Measurements from ENCODE around the gene DPEP3. TPM values are rescaled to one million over a fixed set of nuclear protein-coding genes. Genes with fewer than 3 reads are reported as not detected.

The DPEP3 gene
- total and polyA plus RNA-seq, 10 of the 15 experiments (the other 5 are each of a cell fraction or from before 2014, with no cell fraction given): not detected

DNA sequence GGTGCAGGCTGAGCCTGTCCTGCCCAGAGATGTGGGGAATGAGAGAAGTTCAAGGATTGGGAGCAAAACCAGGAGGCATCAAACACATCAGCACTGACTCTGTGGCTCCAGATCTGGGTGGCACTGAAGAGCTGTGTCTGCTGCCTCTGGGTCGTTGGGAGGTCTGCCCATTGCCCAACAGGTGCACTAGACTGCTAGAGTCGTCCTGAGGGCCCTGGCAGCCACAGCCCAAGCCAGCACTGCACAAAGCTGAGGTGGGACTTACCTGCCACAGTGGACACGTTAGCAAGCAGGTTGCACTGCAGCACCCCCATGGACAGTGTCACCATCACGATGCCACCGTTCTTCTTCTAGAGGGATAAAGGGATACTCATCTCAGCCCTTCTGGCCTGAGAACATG, 3.3 kb downstream of the DPEP3 start:
- ATAC-seq (no peak), FAIRE-seq (no peak), DNase-seq (ENCODE audit: low read depth, low spot score) (no peak)
- no peaks in the 10 kb centered on the region for H3K36me3 ChIP-seq (ENCODE audit: control insufficient read depth in 2 of 2, insufficient read depth in 2 of 2, low read length in 1 of 2)
- 47% methylated on average over 5 of the region's 5 CpGs for WGBS (ENCODE audit: insufficient coverage, insufficient replicate concordance, low lambda C conversion rate, missing lambda C conversion rate)
- ChIA-PET RAD21 (ENCODE audit: unreplicated experiment) (no interaction called here), POLR2A (interaction anchor here (1.6 kb wide), 1 partner anchor 12 kb away, joined by 5 read pairs; no protein-coding TSS in a partner anchor), CTCF (interaction anchor here (1.2 kb wide), 1 partner anchor 15 kb away, joined by 3 read pairs; no protein-coding TSS in a partner anchor), SMC1A (ENCODE audit: uncharacterized antibody, unreplicated experiment) (interaction anchor here (1.2 kb wide), 1 partner anchor 15 kb away, joined by 3 read pairs; no protein-coding TSS in a partner anchor)
- no peaks in the 10 kb centered on the region for H4K20me1 ChIP-seq (ENCODE audit: control insufficient read depth, insufficient read depth)
- TF ChIP-seq ZSCAN29 (IDR thresholded peaks at IDR 0.05) (no peak), SPI1 (IDR thresholded peaks at IDR 0.05; ENCODE audit: borderline replicate concordance, insufficient read depth, low read depth, low read length) (no peak), POLR2AphosphoS2 (IDR thresholded peaks at IDR 0.05; ENCODE audit: low read depth, low read length) (no peak), JUND (IDR thresholded peaks at IDR 0.05; ENCODE audit: low read depth, low read length) (no peak)
- H3K9ac ChIP-seq (ENCODE audit: control insufficient read depth, insufficient read depth, low read length): no peak overlapping the region
- in situ Hi-C loops (cut with MboI) (no loop called here), intact Hi-C loops (cut with micrococcal nuclease; ENCODE audit: unreplicated experiment) (no loop called here)
- H3K27me3 ChIP-seq (replicated peaks in 1 of 2; ENCODE audit: control insufficient read depth in 2 of 2, insufficient read depth in 2 of 2, low read length in 1 of 2): no peaks in the 10 kb centered on the region; a peak in 1 of 4 replicates
- no peak overlapping the region for H2AFZ ChIP-seq (ENCODE audit: control insufficient read depth, low read depth, low read length)
- H3K79me2 ChIP-seq (ENCODE audit: control insufficient read depth, insufficient read depth, low read length): no peaks in the 10 kb centered on the region
- no peak overlapping the region for H3K27ac ChIP-seq (ENCODE audit: control insufficient read depth, insufficient read depth)
- no peak overlapping the region for H3K4me3 ChIP-seq
- peaks cover 22% of the 10 kb centered on the region for H3K4me1 ChIP-seq (ENCODE audit: control insufficient read depth, insufficient read depth, low read length)
- no peak overlapping the region for H3K4me2 ChIP-seq (ENCODE audit: control insufficient read depth, insufficient read depth)
- no TSS peak for BruUV-seq (replicated peaks)
- no peaks in the 10 kb centered on the region for H3K9me3 ChIP-seq (replicated peaks; ENCODE audit: control insufficient read depth, insufficient read depth, low read length)

- no peak overlapping the region for H3K4me3 ChIP-seq
- no peaks in the 10 kb centered on the region for H3K9me3 ChIP-seq (replicated peaks; ENCODE audit: control insufficient read depth, insufficient read depth, low read length)
- CTCF ChIA-PET: interaction anchor here (1.0 to 1.2 kb wide), 2 partner anchors 16 to 37 kb away, joined by 3 to 4 read pairs; no protein-coding TSS in a partner anchor
- H3K4me2 ChIP-seq (ENCODE audit: control insufficient read depth, insufficient read depth): no peak overlapping the region; the same call in 1 of the 2 replicates
- H3K27ac ChIP-seq (ENCODE audit: control insufficient read depth, insufficient read depth): no peak overlapping the region
- H3K4me1 ChIP-seq (ENCODE audit: control insufficient read depth, insufficient read depth, low read length): peaks cover 22% of the 10 kb centered on the region
- no peaks in the 10 kb centered on the region for H3K79me2 ChIP-seq (ENCODE audit: control insufficient read depth, insufficient read depth, low read length)
- SMC1A ChIA-PET (ENCODE audit: uncharacterized antibody, unreplicated experiment): interaction anchor here (1.4 kb wide), 1 partner anchor 11 kb away, joined by 7 read pairs; no protein-coding TSS in a partner anchor
- ATAC-seq: no peak
- intact Hi-C loops (cut with micrococcal nuclease; ENCODE audit: unreplicated experiment): no loop called here
- RAD21 ChIA-PET (ENCODE audit: unreplicated experiment): no interaction called here
- no peaks in the 10 kb centered on the region for H3K36me3 ChIP-seq (ENCODE audit: control insufficient read depth in 2 of 2, insufficient read depth in 2 of 2, low read length in 1 of 2)
- TF ChIP-seq NR2C2 (IDR thresholded peaks at IDR 0.05; ENCODE audit: borderline replicate concordance, control insufficient read depth, insufficient read length, low read depth) (peak; percentile 15), GATAD2B (conservative IDR thresholded peaks at IDR 0.05; ENCODE audit: low read depth) (no peak)
- no peak for FAIRE-seq
- POLR2A ChIA-PET: interaction anchor here (1.6 kb wide), 1 partner anchor 11 kb away, joined by 5 read pairs; no protein-coding TSS in a partner anchor
- H3K9ac ChIP-seq (ENCODE audit: control insufficient read depth, insufficient read depth, low read length): no peak overlapping the region
- H3K27me3 ChIP-seq (replicated peaks in 1 of 2; ENCODE audit: control insufficient read depth in 2 of 2, insufficient read depth in 2 of 2, low read length in 1 of 2): no peaks in the 10 kb centered on the region; a peak in 1 of 4 replicates
- in situ Hi-C loops (cut with MboI): no loop called here
- H2AFZ ChIP-seq (ENCODE audit: control insufficient read depth, low read depth, low read length): no peak overlapping the region
- DNase-seq (ENCODE audit: low read depth, low spot score): no peak
- no TSS peak for BruUV-seq (replicated peaks)
- H4K20me1 ChIP-seq (ENCODE audit: control insufficient read depth, insufficient read depth): no peaks in the 10 kb centered on the region
- WGBS (ENCODE audit: insufficient coverage, insufficient replicate concordance, low lambda C conversion rate, missing lambda C conversion rate): 93% methylated on average over 2 of the region's 2 CpGs
Measured at GRCh38 chr16:67976205-67976604, 4.1 kb downstream of the DPEP3 start.

All from GM12878 (cell line).